Testis (tissue), 3 donors: ENCODE measurements around the gene PSMD14. TPM values are rescaled to one million over a fixed set of nuclear protein-coding genes. Genes with fewer than 3 reads are reported as not detected.
A peak's percentile ranks its signal among the peaks of the same experiment; 100 is the strongest.
"Not testable (repeated sequence)": the region's sequence is repeated elsewhere in the genome, so short reads cannot be mapped to it uniquely, and the experiment has no call there.

Experiments
- DNase-seq: peaks from one replicate; pipeline ENCODE4 v3.0.0-alpha.2; 2019
- H3K27ac ChIP-seq, 2 donors: fragments of 200-600 bp; sonication (generic); one replicate each; pipeline ENCODE4 v1.5.1; 2019
- H3K27me3 ChIP-seq: fragments of 200-600 bp; sonication (generic); one replicate; pipeline ENCODE4 v1.5.1; 2019
- H3K36me3 ChIP-seq: fragments of 200-600 bp; sonication (generic); one replicate; pipeline ENCODE4 v1.5.1; 2017; ENCODE audit warnings: low read depth; ENCODE audit errors: missing control alignments
- H3K4me1 ChIP-seq: fragments of 200-600 bp; sonication (generic); one replicate; pipeline ENCODE4 v1.5.1; 2019
- H3K4me3 ChIP-seq, 2 donors: fragments of 200-600 bp; sonication (generic); one replicate each; pipeline ENCODE4 v1.5.1; 2017 to 2019
- H3K9me3 ChIP-seq: fragments of 200-600 bp; sonication (generic); one replicate; pipeline ENCODE4 v1.5.1; 2017
- CTCF ChIP-seq, 3 experiments: fragments of 450-650 bp in 2 of 3; fragments of 200-600 bp in 1 of 3; sonication (generic) in 1 of 3; IDR thresholded peaks; one replicate each; pipeline ENCODE4 v1.5.1; 2016 to 2019; ENCODE audit warnings: antibody characterized with exemption in 3 of 3, mild to moderate bottlenecking in 2 of 3, moderate library complexity in 1 of 3
- POLR2A ChIP-seq: fragments of 450-650 bp; IDR thresholded peaks from one replicate; pipeline ENCODE4 v1.6.1; 2017; ENCODE audit warnings: antibody characterized with exemption, mild to moderate bottlenecking, moderate library complexity
- WGBS, 2 donors: methylation state at CpG; one replicate each; pipeline ENCODE4 v1.1.5; 2018; 5-methylcytosine and 5-hydroxymethylcytosine counted together
- intact Hi-C: fragments of 100-400 bp; cut with DNase I; formaldehyde crosslinking; loops from one replicate; pipeline ENCODE4 v1.15.1; 2023; ENCODE audit warnings: low total_unique reads
- polyA plus RNA-seq: library from polyadenylated mRNA; stranded (reverse); fragments of 350-450 nt; fragmentation: Illumina TruSeq; extraction: RNeasy Lipid Tissue Mini Kit (QIAGEN cat#74804); gene quantifications from one replicate; pipeline ENCODE4 v1.2.3, GENCODE V29; 2014; ENCODE audit warnings: low read depth, low replicate concordance; ENCODE audit not compliant: insufficient read depth
- total RNA-seq, 2 donors: library from RNA; depleted of rRNA; stranded (reverse); fragments of >200 nt; gene quantifications; one replicate each; pipeline ENCODE4 v1.2.3, GENCODE V29; 2016

The PSMD14 gene
- total and polyA plus RNA-seq, 3 donors from 2014 or later = 43.7 to 61.1 (median 48.0) TPM

GRCh38 chr2:161280906-161281323, 27.3 kb upstream of the PSMD14 start:
- H3K27ac ChIP-seq, H3K4me1 ChIP-seq, H3K36me3 ChIP-seq, H3K27me3 ChIP-seq, intact Hi-C loops, H3K9me3 ChIP-seq, H3K4me3 ChIP-seq: not testable (repeated sequence)
- TF ChIP-seq CTCF (IDR thresholded peaks at IDR 0.05) = peak in 1 of 3 experiments; percentile 11
- DNase-seq = peak; percentile 73
- WGBS, 2 donors = 46 to 74% methylated on average over 18 of the region's 18 CpGs

GRCh38 chr2:161281615-161282310, 26.5 kb upstream of the PSMD14 start:
- peak; percentile 30 for DNase-seq
- H3K4me1 ChIP-seq, H3K4me3 ChIP-seq, H3K27ac ChIP-seq, H3K9me3 ChIP-seq, H3K27me3 ChIP-seq, H3K36me3 ChIP-seq, intact Hi-C loops: not testable (repeated sequence)
- 76 to 81% methylated on average over 11 of the region's 11 CpGs for WGBS, 2 donors

- H3K36me3 ChIP-seq, H3K4me3 ChIP-seq, H3K9me3 ChIP-seq, H3K27me3 ChIP-seq, DNase-seq, H3K4me1 ChIP-seq, intact Hi-C loops, H3K27ac ChIP-seq: not testable (repeated sequence)
- WGBS, 2 donors = 83 to 91% methylated on average over 9 of the region's 9 CpGs
Measured at GRCh38 chr2:161282311-161282644, 25.9 kb upstream of the PSMD14 start.

DNA sequence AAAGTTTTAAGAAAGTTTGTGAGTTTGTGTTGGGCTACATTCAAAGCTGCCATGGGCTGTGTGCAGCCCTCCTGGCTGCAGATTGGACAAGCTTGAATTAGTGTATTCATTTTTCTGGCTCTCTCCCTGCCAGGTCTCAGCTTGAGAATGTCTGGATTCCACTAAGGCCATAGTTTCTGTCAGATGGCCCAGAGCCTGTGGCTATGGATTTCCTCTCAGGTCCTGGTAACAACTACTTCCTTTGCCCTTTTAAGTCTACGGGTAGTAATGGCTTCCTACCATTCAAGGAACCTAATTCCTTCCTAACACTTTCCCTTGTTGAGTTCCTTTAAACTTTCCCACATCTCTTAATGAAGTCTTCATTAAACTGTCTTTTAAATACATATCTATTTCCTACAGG, 24.3 kb upstream of the PSMD14 start:
- DNase-seq = no peak
- Histone ChIP-seq H3K9me3 (no peaks in the 10 kb centered on the region), H3K27me3 (no peaks in the 10 kb centered on the region), H3K4me3 (no peak overlapping the region), H3K27ac (no peak overlapping the region), H3K4me1 (no peaks in the 10 kb centered on the region), H3K36me3 (no peaks in the 10 kb centered on the region)
- intact Hi-C loops = no loop called here
- TF ChIP-seq POLR2A (no peak), CTCF (IDR thresholded peaks at IDR 0.05) (no peak)
- WGBS, 2 donors = 65 to 67% methylated on average over 1 of the region's 1 CpG

- intact Hi-C loops = no loop called here
- DNase-seq = no peak
- no peaks in the 10 kb centered on the region for H3K27me3 ChIP-seq
- no peaks in the 10 kb centered on the region for H3K4me1 ChIP-seq
- no peak overlapping the region for H3K4me3 ChIP-seq
- TF ChIP-seq CTCF (IDR thresholded peaks at IDR 0.05) (no peak), POLR2A (no peak)
- no peak overlapping the region for H3K27ac ChIP-seq
- no peaks in the 10 kb centered on the region for H3K36me3 ChIP-seq
- no peaks in the 10 kb centered on the region for H3K9me3 ChIP-seq
- WGBS, 2 donors = 80 to 88% methylated on average over 1 of the region's 1 CpG
Measured at GRCh38 chr2:161303535-161304050, 4.6 kb upstream of the PSMD14 start.

DNA sequence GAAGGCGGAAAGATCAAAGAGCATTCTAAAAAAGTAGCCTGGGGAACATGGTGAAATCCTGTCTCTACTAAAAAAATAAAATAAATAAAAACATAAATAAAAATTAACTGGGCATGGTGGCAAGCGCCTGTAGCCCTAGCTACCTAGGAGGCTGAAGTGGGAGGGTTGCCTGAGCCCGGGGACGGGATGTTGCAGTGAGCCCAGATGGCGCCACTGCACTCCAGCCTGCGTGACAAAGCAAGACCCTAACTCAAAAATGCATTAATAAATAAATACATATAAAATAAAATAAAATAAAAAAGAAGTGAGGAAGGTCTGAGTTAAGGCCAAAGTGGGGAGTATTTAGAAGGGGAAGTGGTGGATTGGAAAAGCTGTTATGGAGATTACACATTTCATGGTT, 1.3 kb upstream of the PSMD14 start:
- TF ChIP-seq CTCF (IDR thresholded peaks at IDR 0.05) (no peak), POLR2A (no peak)

More for the DNA sequence above, 1.3 kb upstream of the PSMD14 start:
- H3K9me3 ChIP-seq = no peaks in the 10 kb centered on the region
- H3K36me3 ChIP-seq = no peaks in the 10 kb centered on the region
- no peaks in the 10 kb centered on the region for H3K27me3 ChIP-seq
- 79% methylated on average over 6 of the region's 6 CpGs for WGBS, 2 donors
- H3K4me1 ChIP-seq = peaks cover 9% of the 10 kb centered on the region
- H3K4me3 ChIP-seq = peak overlapping the region in 1 of 2 donors; percentile 92
- DNase-seq = no peak
- H3K27ac ChIP-seq = no peak overlapping the region
- intact Hi-C loops = no loop called here
